GM19372 (cell line): ENCODE results near the gene AICDA.
"Not testable (repeated sequence)": the region's sequence is repeated elsewhere in the genome, so short reads cannot be mapped to it uniquely, and the experiment has no call there.

ENCODE experiments used
- ATAC-seq: cut with Tn5 transposase; IDR thresholded peaks from one replicate; pipeline ENCODE4 v1.9.1; 2021; ENCODE audit warnings: mild to moderate bottlenecking, low read depth, moderate library complexity; ENCODE audit not compliant: unreplicated experiment

AICDA gene

DNA sequence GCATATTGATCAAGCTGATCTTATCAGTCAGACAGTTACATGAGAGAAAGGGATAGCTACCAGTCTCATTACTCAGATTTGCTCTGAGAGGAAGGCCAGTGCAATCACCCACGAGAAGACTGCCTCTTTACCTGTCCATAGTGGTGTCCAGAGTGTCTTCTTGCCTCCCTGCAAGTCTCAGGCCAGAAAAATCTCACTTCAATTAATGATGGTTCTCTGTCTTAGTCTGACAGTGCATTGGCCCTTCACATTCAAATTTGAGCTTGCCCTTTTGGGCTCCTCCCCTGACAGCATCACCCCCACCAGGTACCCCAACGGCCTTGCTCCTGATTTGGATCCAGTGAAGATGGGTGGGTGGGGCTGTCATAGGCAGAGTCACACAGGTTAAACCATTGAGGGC lies at the start of gene AICDA:
TSS of gene AICDA (minus strand) at position 231 of the 400 bp plus-strand sequence. CDS start at position 139, 92 bp downstream.
- no peak for ATAC-seq

DNA sequence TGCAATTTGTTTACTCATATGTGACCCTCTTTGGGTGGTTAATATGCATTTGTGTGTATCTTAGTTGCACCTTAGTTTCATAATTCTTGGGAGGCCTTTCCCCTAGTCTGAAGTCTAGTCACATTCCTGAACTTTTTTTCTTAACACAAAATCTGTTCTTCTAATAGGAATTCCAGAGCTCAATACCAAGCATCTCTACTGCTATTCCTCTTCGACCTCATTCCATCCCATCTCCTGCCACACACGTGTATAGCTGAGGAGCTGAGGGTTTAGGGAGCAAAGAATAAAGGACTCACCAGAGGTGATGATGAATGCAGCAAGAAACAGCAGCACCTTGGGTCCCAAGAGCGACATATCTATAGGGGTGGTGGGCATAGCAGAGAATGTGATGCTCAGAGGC lies 49.1 kb upstream of the AICDA start:
- ATAC-seq, result no peak

DNA sequence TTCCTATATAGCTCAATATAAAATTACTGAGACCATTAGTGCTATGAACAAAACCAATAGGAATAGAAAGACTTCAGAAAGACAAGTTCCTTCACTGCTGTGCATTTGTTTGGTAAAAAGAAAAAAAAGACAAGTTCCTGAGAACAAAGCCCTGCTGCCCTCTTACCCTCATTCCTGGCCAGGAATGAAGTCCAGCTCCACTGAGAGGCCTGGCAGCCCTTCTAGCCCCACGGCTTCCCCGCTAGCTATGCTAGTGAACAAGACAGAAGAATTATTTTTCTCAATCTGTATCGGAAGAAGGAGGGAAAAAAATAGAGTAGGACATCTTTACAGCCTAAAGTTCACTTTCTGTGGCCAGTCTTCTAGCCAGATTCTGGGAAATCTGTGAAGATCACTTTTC lies 48.4 kb upstream of the AICDA start:
- ATAC-seq, result no peak

DNA sequence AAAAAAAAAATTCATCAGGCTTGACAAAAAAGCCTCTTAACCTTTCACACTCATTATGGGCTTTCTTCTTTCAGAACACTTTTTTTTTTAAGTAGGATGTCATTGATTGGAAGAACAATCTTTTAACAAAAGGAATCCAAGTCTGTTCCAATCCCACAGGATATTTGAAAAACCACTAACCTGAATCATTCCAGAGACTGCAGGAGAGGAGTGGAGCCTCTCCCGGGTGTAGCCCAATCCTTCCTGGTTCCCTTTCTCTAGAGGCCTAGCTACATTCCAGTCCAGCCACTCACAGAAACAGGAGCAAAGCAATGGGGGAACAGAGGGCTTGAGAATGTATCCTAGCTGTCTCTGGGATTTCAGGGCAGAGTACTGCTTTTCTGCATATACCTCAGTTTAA lies 45.7 kb upstream of the AICDA start:
- ATAC-seq, result no peak

DNA sequence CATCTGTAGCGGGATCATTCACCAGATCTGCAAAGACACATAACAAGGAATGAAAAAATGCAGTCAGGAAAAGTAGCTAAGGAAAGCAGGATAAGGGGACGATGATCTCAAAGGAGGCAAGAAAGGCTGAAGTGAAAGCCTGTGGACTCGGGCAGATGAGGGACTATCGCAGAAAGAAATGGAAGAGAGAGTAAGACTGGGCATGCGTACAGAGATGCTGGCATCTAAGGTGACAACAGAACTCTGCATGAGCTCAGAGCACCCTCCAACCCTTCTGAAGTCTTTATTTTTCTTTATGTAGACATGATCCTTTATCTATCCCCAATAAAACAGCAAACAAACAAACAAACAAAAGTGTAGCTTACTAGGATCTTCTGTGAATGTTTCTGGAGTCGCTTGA lies 42.8 kb upstream of the AICDA start:
- no peak for ATAC-seq

DNA sequence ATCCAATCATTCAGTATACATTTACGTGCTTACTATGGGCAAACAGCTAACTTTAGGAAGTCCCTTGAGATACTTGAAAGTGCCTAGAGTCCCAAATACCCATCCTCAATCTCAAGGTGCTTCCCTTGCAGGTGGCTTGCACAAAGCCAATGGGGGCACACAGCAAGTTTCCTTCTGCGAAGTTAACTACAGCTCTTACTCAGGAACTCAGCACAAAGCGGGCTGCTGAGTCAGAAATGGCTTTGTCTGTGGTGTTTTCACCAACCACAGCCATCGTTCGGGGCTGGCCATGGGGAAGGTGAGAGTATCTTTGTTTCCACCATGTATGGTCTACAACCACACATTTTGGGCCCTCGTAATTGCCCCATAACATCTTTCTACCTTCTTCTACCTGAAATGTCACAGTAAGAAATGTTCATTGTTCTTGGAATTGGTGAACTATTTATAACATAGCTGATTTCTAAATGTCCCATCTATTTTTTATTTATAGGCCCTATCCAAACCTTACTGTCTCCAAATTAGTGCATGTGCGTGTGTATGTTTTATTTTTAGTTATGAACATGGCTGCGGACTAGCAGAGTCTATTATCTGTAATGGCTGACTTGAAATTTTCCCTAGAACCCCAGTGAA lies 36.0 kb upstream of the AICDA start:
- peak; percentile 50 for ATAC-seq

DNA sequence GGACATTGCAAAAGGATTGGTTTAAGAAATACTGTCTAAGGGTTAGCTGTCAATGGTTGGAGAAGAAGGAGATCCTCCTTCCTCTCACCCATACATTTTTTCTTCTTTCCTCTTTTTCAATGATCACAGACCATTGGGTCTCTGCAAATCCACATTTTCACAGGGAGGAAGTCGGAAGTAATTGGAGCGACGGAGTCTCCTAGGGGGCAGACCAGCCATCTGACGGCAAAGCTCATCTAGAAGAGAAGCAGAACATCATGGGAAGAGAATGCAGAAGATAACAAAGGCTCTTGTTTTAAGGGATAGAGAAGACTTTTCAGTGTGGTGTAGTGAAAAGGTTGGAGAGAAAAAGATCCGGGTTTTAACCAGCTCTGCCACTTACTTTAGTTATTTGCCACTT lies 35.3 kb upstream of the AICDA start:
- ATAC-seq, result no peak

DNA sequence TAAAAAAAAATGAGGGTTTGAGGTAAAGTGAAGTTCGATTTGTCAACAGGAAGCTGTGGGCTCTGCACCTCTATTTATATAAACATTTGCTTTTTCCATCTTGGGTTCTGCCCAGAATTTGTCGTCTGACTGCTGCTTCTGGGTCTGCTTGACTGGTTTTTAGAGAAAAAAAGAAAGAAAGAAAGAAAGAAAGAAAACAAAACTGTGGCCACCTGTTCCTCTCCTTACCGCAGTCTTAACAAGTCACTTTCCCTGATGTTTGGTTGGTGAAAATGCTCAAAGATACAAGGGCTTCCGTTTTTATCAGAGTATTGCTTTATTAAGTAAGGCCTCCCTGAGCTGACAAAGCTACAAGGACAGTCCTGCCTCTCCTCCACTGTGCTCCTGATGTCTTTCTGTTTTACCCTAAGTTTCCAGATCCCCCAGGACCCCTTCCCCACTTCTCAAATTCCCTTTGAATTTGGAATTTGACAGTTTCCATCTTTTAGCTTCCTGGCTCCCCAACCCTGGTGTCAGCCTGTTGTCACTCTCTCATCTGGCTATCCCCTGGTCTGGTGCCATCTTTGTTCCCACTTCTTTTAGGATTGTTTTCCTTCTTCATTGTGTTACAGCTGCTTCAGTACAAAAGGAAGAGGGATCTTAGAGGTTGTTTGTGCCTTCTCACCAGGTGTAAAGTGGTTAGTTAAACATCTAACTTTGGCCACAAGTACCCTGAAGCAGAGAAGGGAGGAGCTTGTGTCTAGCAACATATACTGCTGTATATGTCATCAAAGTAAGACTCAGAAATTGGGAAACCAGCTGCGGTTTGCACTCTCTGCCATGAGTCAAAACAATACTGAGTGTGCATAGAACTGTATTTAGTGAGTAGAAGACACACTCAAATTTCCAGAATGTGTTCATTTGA lies 31.9 kb upstream of the AICDA start:
- peak; percentile 56 for ATAC-seq

DNA sequence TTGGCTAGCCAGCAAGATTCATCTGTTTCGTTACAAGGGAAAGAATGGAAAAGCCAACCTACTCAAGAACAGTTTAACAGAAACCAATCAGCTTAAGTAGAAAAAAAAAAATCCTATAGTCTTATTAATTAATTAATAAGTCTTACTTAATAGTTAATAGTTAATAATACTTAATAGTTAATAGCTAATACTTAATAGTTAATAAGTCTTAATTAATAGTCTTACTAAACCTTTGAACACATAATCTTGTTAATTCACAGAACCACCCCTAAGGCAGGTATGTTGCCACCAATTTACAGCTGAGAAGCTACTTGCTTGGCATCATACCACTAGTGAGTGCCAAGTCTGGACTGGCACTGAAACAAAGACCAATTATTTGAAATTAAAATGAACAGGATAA lies 30.1 kb upstream of the AICDA start:
- ATAC-seq, result no peak

DNA sequence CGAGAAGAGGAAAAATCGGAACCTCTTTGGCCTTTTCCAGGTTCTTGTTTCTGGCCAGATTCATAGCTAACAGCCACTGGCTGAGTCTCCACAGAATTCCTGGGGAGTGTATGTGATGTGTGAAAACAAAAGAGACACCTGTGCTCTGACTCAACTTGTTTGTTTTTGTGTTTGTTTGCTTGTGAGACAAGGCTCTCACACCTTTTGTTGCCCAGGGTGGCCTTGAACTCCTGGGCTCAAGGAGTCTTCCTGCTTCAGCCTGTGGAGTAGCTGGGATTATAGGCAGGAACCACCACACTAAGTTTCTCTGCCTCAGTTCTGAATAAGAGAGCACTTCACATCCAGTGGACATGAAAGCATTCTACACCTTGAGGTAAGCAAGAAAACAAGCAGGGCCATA lies 27.3 kb upstream of the AICDA start:
- no peak for ATAC-seq

DNA sequence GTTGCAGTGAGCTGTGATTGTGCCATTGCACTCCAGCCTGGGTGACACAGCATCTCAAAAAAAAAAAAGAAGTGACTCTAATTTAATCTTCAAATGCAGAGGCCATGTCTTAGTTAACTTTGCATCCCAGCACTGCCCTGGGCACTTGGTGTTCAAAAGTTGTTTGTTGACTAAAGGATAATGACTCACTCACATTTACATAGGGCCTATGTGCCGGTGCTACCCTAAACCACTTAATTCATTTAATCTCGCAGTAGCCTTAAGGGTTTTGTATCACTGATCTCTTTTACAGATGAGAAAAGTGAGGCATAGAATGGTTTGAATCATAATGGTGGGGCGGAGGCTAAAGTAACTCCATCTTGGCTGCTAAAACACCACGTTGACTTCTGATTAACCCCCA lies 26.3 kb upstream of the AICDA start:
- no peak for ATAC-seq

DNA sequence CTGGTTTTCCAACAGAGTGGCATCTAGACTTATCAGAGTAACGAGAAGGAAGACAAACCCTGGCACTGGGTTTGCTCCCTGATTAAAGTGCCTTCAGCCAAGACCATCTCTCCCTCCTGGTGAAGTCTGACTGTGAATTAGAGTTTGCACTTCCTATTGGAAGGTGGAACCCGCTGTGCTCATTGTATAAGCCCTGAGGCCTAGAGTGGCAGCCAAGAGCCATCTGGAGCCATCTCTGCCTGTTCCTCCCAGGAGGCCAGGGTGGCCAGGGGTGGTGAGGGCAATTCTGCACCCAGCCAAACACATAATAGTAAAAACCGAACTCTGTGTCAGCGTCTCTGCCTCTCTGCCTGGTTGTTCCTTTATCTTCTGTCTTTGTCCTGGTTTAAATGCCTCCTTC lies 25.0 kb upstream of the AICDA start:
- ATAC-seq, result no peak

DNA sequence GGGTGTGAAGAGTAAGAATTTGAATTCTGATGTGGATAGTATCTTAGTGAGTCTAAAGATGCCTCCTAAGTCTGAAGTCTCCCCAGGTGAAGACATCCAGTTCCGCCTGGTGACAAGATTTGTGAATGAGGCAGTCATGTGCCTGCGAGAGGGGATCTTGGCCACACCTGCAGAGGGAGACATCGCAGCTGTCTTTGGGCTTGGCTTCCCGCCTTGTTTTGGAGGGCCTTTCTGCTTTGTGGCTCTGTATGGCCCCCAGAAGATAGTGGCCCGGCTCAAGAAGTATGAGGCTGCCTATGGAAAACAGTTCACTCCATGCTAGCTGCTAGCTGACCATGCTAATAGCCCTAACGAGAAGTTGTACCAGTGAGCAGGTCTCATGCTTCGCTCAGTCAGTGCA lies 24.6 kb upstream of the AICDA start:
- no peak for ATAC-seq

DNA sequence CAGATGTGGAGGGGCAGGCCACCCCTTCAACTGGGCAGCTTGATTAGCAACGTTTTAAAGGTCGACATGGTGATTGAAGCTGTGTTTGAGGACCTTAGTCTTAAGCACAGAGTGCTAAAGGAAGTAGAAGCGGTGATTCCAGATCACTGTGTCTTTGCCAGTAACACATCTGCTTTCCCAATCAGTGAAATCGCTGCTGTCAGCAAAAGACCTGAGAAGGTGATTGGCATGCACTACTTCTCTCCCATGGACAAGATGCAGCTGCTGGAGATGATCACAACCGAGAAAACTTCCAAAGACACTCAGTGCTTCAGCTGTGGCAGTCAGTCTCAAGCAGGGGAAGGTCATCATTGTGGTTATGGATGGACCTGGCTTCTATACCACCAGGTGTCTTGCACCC lies 23.9 kb upstream of the AICDA start:
- ATAC-seq, result no peak

DNA sequence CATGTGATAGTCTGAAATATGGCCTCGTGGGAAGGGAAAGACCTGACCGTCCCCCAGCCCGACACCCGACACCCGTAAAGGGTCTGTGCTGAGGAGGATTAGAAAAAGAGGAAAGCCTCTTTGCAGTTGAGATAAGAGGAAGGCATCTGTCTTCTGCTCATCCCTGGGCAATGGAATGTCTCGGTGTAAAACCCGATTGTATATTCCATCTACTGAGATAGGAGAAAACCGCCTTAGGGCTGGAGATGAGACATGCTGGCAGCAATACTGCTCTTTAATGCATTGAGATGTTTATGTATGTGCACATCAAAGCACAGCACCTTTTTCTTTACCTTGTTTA lies 23.3 kb upstream of the AICDA start:
- ATAC-seq, result not testable (repeated sequence)

DNA sequence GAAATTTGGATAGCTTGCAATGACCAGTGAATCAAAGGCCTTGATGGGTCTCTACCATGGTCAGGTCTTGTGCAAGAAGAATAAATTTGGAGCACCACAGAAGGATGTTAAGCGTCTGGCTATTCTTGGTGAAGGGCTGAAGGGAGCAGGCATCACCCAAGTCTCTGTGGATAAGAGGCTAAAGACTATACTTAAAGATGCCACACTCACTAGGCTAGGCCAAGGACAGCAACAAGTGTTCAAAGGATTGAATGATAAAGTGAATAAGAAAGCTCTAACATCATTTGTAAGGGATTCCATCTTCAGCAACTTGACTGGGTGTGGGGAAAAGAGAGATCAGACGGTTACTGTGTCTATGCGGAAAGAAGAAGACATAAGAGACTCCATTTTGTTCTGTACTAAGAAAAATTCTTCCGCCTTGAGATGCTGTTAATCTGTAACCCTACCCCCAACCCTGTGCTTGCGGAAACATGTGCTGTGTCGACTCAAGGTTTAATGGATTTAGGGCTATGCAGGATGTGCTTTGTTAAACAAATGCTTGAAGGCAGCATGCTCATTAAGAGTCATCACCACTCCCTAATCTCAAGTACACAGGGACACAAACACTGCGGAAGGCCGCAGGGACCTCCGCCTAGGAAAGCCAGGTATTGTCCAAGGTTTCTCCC lies 22.8 kb upstream of the AICDA start:
- not testable (repeated sequence) for ATAC-seq

DNA sequence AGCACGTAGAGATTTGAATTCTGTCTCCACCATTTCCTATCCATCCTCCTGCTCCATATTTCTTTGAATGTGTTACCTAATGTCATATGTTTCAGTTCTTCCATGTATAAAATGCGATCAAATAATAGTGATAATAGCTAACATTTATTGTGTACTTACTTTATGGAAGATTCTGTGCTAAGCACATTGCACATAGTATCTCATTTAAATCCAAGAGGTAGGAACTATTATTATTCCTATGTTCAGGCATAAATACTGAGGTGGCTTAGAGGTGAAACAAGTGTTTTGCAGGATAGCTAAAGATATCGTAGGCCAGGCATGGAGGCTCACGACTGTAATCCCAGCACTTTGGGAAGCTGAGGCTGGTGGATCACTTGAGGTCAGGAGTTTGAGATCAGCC lies 17.5 kb upstream of the AICDA start:
- no peak for ATAC-seq

DNA sequence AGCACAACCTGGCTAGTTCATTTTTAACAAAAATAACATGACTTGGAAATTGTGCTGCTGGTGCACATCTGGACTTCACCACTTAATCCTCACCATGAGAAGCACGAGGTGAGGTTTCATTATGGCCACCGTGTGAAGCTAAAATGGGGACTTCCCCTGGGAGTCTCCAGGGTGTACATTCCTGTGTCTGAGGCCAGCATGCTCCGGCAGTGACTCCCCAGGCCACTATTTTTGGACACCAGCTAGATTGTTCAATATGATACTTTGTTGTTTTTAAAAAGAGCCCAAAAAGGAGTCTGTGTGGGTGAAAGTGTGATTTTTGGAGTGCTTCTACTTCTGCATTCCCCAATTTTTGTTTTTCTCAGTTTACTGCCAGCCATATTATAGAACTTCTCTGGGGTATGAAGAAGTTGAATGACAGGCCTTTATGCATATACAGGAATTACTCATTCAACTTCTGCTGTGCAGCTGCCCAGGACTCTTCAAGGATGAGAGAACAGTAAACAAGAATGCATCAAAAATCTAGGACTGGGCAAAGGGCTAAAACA lies 16.9 kb upstream of the AICDA start:
- ATAC-seq, result peak; percentile 92

DNA sequence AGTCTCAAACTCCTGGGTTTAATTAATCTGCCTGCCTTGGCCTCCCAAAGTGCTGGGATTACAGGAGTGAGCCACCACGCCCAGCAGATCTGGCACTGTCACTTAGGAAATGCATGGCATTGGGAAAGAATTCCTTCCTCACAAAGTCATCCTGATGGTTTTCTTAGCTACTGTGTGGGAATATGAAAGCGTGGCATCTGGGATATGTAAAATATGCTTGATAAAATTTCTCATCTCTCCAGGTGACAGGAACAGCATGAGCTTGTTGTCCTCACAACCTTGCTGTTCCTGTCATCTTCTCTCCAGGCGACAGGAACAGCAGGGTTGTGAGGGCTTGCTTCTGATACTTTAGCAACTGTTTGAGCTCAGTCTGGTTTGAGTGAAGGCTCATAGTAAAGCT lies 16.1 kb upstream of the AICDA start:
- ATAC-seq, result no peak

DNA sequence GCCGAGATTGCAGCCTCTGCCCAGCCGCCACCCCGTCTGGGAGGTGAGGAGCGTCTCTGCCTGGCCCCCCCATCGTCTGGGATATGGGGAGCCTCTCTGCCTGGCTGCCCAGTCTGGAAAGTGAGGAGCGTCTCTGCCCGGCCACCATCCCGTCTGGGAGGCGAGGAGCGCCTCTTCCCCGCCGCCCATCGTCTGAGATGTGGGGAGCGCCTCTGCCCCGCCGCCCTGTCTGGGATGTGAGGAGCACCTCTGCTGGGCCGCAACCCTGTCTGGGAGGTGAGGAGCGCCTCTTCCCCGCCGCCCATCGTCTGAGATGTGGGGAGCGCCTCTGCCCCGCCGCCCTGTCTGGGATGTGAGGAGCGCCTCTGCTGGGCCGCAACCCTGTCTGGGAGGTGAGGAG lies 12.1 kb upstream of the AICDA start:
- ATAC-seq, result not testable (repeated sequence)

DNA sequence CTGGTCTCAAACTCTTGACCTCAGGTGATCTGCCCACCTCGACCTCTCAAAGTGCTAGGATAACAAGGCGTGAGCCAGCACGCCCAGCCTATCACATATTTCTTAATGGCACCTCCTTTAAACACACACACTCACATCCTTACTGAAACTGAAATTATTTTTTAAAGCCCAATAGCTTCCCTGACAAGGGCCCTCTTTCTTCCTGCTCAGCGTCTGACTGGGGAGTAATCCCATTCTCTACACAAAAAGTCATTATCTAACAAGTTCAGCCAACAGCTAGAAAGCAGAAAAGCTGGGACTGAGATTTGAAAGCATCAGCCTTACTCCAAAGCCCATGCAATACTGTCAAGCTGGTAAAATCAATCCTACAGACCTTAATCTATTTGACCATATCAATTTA lies 10.0 kb upstream of the AICDA start:
- ATAC-seq, result no peak
